Uterus (tissue), 4 donors: ENCODE data around the gene PSMA7. TPM values are rescaled to one million over a fixed set of nuclear protein-coding genes. Genes with fewer than 3 reads are reported as not detected.
"Not testable (repeated sequence)": the region's sequence is repeated elsewhere in the genome, so short reads cannot be mapped to it uniquely, and the experiment has no call there.

Source experiments
- DNase-seq, 2 donors: peaks; one replicate each; pipeline ENCODE4 v3.0.0-alpha.2; 2019 to 2020
- H3K27ac ChIP-seq, 2 donors: fragments of 200-600 bp; sonication (generic); 1 replicate in 1 of 2; 2 replicates in 1 of 2; pipeline ENCODE4 v1.5.1; 2016 to 2018
- H3K27me3 ChIP-seq, 2 donors: fragments of 200-600 bp; sonication (generic); one replicate each; pipeline ENCODE4 v1.5.1; 2018 to 2019; ENCODE audit warnings: control low read depth in 1 of 2
- H3K36me3 ChIP-seq, 2 donors: fragments of 200-600 bp; sonication (generic); one replicate each; pipeline ENCODE4 v1.5.1; 2019; ENCODE audit warnings: control low read depth in 1 of 2
- H3K4me1 ChIP-seq, 2 donors: fragments of 200-600 bp; sonication (generic); one replicate each; pipeline ENCODE4 v1.5.1; 2018 to 2019; ENCODE audit warnings: control low read depth in 1 of 2
- H3K4me3 ChIP-seq, 2 donors: fragments of 200-600 bp; sonication (generic); 1 replicate in 1 of 2; 2 replicates in 1 of 2; pipeline ENCODE4 v1.5.1; 2018 to 2019; ENCODE audit warnings: mild to moderate bottlenecking in 1 of 2
- H3K9me3 ChIP-seq, 2 donors: fragments of 200-600 bp; sonication (generic); one replicate each; pipeline ENCODE4 v1.5.1; 2019; ENCODE audit warnings: control low read depth in 1 of 2
- POLR2A ChIP-seq, 2 donors: fragments of 450-650 bp; IDR thresholded peaks; one replicate each; pipeline ENCODE4 v1.6.1; 2016; ENCODE audit warnings: antibody characterized with exemption in 2 of 2, mild to moderate bottlenecking in 1 of 2, moderate library complexity in 1 of 2
- intact Hi-C: fragments of 100-400 bp; cut with DNase I; formaldehyde crosslinking; loops from one replicate; pipeline ENCODE4 v1.15.1; 2023; ENCODE audit warnings: low total_unique reads
- total RNA-seq, 4 donors: library from RNA; depleted of rRNA in 3 of 4; stranded (reverse); fragments of >200 nt in 3 of 4; gene quantifications; one replicate each; pipeline versions ENCODE4 v1.1.0 to v1.2.4, GENCODE V29; 2014 to 2023
- TF ChIP-seq, protein P1 (sequence below), 4 experiments: fragments of 200-600 bp in 2 of 4; fragments of 450-650 bp in 2 of 4; sonication (generic) in 2 of 4; IDR thresholded peaks; one replicate each; pipeline ENCODE4 v1.5.1; 2016 to 2019; ENCODE audit warnings: antibody characterized with exemption in 4 of 4, mild to moderate bottlenecking in 2 of 4, moderate library complexity in 1 of 4
- donor health status: DM: yes; HTN: yes; CAD: no.

PSMA7 gene
- total RNA-seq, 4 donors from 2014 or later, result 145 to 214 (median 162) TPM

DNA sequence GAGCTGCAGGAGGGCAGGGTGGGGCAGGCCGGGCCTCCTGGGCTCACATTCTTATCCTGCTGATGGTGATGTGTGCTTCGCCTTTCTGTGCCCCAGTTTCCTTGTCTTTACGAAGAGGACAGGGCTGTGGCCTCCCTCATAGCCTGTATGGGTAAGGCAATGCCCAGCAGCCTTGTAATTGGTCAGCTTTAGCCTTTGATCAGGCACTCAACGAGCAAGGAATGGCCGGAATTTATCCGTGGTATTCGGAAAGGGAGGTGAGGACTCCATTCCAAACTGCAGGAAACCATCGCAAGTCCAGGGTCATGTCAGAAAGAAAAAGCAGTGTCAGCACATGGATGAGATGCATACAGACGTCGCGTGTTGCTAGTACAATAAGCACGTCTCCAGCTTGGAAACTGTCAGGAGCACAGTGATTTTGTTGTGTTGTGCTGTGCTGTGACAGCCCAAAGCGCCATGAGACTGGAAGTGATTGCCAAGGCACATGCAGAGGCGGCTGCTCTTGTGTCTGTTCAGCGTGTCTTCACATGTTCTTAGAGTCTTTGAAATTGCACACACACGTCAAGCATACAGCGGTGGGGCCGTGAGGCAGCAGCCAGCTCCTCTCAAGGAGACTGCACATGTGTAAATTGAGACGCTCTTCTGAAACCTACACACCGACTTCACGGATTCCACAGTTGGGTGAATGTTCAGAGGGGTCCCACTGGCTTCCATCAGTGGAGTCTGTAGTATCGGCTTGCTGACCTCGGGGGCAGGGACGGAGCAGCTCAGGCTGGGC is 6.5 kb upstream of the PSMA7 start:
- DNase-seq, result no peak
- no peaks in the 10 kb centered on the region for H3K27me3 ChIP-seq
- H3K36me3 ChIP-seq, result no peaks in the 10 kb centered on the region
- H3K4me1 ChIP-seq, result peaks cover 0 to 8% of the 10 kb centered on the region in 2 donors
- intact Hi-C loops, result loop anchor here (10.0 kb wide), 1 partner anchor 135 kb away; no protein-coding TSS in a partner anchor
- H3K9me3 ChIP-seq, result no peaks in the 10 kb centered on the region
- no peak for TF ChIP-seq POLR2A (IDR thresholded peaks at IDR 0.05)
- TF ChIP-seq, protein P1, sequence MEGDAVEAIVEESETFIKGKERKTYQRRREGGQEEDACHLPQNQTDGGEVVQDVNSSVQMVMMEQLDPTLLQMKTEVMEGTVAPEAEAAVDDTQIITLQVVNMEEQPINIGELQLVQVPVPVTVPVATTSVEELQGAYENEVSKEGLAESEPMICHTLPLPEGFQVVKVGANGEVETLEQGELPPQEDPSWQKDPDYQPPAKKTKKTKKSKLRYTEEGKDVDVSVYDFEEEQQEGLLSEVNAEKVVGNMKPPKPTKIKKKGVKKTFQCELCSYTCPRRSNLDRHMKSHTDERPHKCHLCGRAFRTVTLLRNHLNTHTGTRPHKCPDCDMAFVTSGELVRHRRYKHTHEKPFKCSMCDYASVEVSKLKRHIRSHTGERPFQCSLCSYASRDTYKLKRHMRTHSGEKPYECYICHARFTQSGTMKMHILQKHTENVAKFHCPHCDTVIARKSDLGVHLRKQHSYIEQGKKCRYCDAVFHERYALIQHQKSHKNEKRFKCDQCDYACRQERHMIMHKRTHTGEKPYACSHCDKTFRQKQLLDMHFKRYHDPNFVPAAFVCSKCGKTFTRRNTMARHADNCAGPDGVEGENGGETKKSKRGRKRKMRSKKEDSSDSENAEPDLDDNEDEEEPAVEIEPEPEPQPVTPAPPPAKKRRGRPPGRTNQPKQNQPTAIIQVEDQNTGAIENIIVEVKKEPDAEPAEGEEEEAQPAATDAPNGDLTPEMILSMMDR (IDR thresholded peaks at IDR 0.05), result no peak
- no peak overlapping the region for H3K4me3 ChIP-seq
- H3K27ac ChIP-seq, result no peak overlapping the region

DNA sequence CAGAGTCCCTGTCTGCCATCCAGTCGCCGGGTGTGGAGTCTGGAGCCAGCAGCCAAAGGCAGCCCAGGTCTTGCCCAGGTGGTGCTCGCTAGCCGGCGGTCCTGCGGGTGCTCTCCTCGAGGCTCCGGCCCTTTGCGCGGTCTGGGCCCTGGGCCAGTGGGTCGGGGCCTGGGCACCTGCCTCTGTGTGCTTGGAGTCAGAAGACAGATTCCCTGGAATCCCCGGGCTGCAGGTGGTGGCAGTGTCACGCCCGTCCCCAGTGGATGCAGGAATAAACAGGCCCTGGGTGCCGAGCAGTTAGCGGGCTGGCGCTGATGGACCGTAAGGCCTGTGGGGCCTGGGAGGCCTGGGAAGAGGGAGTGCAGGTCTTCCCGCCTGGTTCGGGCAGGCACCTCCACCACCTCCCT is 5.7 kb upstream of the PSMA7 start:
- H3K27ac ChIP-seq, result no peak overlapping the region
- H3K36me3 ChIP-seq, result no peaks in the 10 kb centered on the region
- peaks cover 0 to 11% of the 10 kb centered on the region in 2 donors for H3K4me1 ChIP-seq
- H3K27me3 ChIP-seq, result no peaks in the 10 kb centered on the region
- intact Hi-C loops, result no loop called here
- no peak overlapping the region for H3K4me3 ChIP-seq
- no peak for DNase-seq
- TF ChIP-seq POLR2A (IDR thresholded peaks at IDR 0.05), result no peak
- TF ChIP-seq, protein P1 (IDR thresholded peaks at IDR 0.05), result no peak
- no peaks in the 10 kb centered on the region for H3K9me3 ChIP-seq

DNA sequence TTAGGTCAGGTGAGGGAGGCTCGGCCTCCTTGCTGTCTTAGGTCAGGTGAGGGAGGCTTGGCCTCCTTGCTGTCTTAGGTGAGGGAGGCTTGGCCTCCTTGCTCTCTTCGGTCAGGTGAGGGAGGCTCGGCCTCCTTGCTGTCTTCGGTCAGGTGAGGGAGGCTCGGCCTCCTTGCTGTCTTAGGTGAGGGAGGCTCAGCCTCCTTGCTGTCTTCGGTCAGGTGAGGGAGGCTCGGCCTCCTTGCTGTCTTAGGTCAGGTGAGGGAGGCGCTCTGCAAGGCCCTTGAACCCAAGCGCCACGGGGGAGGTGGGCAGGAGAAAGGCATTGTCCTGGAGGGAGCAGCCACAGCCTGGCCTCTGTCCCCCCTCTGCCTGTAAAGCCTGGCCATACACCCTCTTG is 5.2 kb upstream of the PSMA7 start:
- intact Hi-C loops, H3K36me3 ChIP-seq, H3K27me3 ChIP-seq, DNase-seq, H3K27ac ChIP-seq, H3K9me3 ChIP-seq, H3K4me3 ChIP-seq: not testable (repeated sequence)
- H3K4me1 ChIP-seq, result peaks cover 0 to 11% of the 10 kb centered on the region in 2 donors

DNA sequence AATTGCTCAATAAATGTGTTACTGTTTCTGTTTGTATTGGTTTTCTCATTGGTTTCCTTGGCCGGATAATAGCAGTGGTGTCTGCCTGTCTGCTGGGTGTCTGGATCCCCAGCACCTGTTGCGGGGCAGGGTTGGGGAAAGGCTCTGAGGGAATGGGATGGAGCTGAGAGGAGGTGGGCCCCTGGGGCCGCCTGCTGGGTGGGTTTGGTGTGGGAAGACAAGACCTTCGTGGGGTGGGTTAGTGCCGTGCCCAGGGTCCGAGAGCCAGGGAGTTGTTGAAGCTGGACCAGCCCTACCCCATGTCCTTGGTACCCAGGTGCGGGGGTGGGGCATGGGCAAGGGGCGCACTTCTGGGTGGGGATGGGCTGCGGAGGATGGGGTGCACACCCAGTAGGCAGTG is 4.3 kb upstream of the PSMA7 start:
- no peak overlapping the region for H3K27ac ChIP-seq
- no peak for DNase-seq
- H3K36me3 ChIP-seq, result no peaks in the 10 kb centered on the region
- no peaks in the 10 kb centered on the region for H3K9me3 ChIP-seq
- no peak for TF ChIP-seq POLR2A (IDR thresholded peaks at IDR 0.05)
- TF ChIP-seq, protein P1 (IDR thresholded peaks at IDR 0.05), result no peak
- peaks cover 0 to 11% of the 10 kb centered on the region in 2 donors for H3K4me1 ChIP-seq
- intact Hi-C loops, result no loop called here
- H3K4me3 ChIP-seq, result no peak overlapping the region
- H3K27me3 ChIP-seq, result no peaks in the 10 kb centered on the region

DNA sequence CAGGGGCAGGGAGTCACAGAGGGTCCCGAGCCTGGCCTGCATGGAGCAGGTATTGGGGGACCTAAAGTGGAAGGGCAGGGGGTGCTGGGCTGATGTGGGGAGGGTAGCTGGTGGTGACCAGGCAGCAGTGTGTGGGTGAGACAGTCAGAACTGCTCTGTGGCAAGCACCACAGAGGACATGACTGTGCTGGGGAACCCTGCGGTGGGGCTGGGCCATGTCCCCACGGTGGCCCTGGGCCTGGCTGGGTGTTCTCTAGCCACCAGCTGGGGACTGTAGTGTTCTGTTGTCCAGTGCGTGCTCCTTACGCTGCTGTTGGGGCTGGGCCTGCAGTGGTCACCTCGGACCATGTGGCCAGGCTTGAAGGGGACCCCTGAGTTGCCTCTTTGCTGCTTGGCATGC is 3.9 kb upstream of the PSMA7 start:
- H3K4me3 ChIP-seq, result no peak overlapping the region
- no peak overlapping the region for H3K27ac ChIP-seq
- peaks cover 0 to 11% of the 10 kb centered on the region in 2 donors for H3K4me1 ChIP-seq
- no peak for DNase-seq
- H3K27me3 ChIP-seq, result no peaks in the 10 kb centered on the region
- intact Hi-C loops, result no loop called here
- TF ChIP-seq, protein P1 (IDR thresholded peaks at IDR 0.05), result no peak
- TF ChIP-seq POLR2A (IDR thresholded peaks at IDR 0.05), result no peak
- no peaks in the 10 kb centered on the region for H3K9me3 ChIP-seq
- H3K36me3 ChIP-seq, result no peaks in the 10 kb centered on the region
